GM12872 (cell line): ENCODE results near the gene KCNJ12.

Source experiments
- TF ChIP-seq, protein P1 (sequence below): IDR thresholded peaks from 3 replicates; pipeline ENCODE4 v1.5.1; 2011; ENCODE audit warnings: low read depth, mild to moderate bottlenecking, low read length, moderate library complexity; ENCODE audit not compliant: insufficient read depth

The KCNJ12 gene

DNA sequence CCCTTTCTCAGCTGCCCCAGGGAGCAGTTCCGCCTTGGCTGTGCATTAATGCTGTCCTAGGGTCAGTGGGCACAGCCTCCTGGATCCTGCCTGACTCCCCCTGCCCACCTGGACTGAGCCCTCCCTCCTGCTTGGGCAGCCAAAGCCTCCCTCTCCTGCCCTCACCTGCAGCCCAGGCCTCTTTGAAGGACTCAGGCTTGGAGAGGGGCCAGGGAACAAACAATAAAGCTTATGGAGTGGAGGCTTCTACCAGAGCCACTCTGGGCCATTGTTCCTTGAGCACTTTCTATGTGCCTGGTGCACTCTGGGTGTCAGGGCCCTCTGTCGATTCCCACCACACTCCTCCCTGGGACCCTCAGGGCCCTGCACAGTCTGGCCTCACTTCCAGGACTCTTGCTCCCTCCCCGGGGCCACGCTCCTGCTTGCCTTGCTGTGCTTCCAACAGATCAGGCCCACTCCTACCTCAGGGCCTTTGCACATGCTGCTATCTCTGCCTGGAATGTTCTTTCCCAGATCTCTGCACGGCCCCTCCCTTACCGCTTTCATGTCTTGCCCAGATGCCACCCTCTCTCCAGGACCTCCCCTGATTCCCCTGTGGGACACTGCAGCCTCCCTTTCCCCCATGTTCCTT, 5.0 kb downstream of the KCNJ12 start:
- TF ChIP-seq, protein P1, sequence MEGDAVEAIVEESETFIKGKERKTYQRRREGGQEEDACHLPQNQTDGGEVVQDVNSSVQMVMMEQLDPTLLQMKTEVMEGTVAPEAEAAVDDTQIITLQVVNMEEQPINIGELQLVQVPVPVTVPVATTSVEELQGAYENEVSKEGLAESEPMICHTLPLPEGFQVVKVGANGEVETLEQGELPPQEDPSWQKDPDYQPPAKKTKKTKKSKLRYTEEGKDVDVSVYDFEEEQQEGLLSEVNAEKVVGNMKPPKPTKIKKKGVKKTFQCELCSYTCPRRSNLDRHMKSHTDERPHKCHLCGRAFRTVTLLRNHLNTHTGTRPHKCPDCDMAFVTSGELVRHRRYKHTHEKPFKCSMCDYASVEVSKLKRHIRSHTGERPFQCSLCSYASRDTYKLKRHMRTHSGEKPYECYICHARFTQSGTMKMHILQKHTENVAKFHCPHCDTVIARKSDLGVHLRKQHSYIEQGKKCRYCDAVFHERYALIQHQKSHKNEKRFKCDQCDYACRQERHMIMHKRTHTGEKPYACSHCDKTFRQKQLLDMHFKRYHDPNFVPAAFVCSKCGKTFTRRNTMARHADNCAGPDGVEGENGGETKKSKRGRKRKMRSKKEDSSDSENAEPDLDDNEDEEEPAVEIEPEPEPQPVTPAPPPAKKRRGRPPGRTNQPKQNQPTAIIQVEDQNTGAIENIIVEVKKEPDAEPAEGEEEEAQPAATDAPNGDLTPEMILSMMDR: no peak

DNA sequence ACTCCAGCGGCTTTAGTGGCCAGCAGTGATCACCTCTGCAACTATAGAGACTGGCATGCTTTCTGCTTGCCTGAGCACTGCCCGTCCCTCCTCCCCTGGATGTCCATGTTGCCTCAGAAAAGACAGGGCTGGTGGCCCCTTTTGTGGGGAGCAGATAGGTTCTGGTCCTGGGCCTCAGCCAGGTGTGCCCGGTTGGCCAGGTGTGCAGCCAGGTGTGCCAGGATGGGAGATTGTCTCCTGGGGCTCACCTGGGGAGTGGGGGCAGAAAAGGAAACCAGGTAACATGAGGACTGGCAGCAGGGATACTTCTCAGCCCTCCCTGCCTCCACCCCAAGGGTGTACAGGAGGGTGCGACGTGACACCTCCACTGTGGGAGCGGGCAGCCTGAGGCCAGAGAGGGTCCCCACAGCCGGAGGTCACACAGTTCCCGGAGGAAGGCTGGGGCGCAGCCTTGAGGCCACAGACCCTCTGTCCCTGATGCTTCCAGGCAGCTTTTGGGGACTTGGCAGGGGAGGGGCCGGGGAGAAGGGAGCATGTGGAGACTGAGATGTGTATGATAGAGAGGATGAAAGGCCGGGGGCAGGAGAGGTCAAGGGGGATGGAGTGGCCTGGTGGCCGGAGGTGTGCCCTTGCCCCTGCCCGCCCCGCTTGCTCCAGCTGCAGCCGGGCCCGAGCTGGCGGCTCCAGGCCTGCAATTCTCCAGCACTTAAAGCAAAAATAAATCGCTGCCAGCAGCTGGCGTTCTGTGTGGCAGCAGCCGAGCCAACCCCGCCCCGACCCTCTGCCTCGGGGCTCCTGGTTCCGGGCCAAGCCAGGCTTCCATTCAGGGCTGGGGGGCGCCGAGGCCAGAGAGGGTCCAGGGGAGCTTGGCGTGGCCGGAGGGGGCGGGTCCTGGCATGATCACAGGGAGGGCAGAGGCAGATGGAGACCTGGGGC, 6.7 kb downstream of the KCNJ12 start:
- TF ChIP-seq, protein P1: no peak

DNA sequence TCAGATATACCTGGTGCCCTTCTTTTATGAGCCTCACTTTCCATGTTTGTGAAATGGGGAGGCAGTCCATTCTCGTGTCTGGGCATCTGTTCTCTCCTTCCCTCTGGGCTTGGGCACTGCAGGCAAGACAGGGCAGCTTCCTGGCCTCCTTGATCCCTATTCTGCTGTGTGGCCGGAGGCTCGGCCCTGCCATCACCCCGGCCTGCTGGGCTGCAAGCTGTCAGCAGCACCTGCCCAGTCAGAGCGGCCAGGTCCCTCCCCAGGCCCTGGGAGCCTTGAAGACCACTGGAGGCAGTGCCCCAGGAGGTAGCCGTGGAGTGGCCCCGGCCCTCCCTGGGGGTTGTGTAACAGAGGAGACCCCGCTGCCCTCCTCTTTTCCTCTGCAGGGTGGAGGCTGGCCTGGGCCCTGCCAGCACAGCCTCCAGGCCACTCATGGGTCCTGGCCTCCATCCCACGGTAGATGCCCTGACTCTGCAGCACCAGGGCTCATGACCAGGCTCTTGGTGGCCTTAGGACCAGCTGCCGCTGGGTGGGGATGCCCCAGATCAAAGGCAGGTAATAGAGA, 9.2 kb downstream of the KCNJ12 start:
- TF ChIP-seq, protein P1: no peak

DNA sequence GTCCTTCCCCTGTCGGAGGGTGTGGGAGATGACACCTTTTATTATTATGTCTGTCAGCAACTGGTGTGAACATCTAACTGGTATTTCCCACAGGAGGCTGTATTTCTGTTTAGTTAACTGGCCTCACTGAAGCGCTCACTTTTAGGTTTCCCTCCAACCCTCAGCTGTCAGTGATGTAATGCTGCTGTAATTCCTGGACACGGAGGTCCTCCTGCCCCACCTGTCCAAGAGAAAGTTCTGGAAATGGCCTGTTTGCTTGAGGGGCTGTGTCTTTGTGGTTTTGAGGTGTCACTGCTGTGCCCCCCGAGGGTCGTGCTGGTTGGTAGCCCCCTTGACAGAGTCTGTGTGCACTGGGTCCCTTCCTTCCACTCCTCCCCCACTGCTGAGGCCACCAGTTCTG, 11.5 kb downstream of the KCNJ12 start:
- TF ChIP-seq, protein P1: no peak

DNA sequence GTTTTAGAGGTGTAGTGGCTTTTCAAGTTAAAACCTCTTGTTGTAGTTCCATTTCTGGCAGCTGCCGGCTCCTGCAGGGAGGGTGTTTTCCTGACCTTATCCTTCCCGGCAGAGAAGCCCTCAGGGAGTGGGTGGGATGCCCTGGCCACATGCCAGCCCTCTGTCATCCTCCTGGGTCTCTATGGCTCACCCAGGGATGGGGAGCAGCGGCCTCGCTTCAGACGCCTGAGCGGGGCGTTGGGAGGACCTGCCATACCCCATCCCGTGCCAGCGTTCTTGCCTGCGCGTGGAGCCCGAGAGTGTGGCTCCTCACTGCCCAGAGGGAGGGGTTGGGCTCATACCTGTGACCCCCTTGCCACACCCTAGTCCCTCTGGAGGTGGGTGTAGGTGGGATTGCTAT, 11.9 kb downstream of the KCNJ12 start:
- TF ChIP-seq, protein P1: no peak

DNA sequence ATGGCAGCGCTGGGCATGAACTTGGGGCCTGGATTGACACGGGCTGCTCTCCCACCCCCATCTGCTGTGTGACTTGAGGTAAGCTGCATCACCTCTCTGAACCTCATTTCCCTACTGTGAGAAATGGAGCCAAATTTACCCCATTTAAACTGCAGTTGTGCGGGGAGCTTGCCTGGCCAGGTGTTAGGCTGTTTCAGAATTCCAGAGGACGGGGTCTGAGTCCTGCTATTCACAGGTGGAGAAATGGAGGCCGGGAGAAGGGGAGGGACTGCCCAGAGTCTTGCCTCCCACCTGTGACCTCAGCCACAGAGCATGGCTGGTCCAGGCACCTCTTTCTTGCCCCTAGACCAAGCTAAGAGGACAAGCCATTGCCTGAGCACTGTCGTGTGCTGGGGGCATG, 12.8 kb downstream of the KCNJ12 start:
- TF ChIP-seq, protein P1: no peak

DNA sequence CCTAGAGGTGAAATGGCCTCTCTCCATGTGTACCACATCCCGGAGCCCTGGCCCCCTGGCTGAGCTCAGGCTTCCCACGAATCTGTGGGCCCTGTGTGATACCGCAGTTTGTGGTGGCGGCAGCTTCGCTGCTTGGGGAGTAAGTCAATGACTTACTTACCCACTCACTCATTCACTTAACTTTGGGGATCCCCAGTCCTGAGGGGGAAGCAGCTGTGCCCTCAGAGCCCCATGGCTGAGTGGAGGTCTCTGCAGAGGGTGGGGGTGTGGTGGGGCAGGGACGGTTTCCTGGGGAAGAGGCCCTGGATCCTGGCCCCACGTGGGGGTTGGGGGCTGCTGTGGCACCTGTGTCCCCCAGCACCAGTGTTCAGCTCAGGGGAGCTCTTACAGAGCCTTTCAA, 13.2 kb downstream of the KCNJ12 start:
- TF ChIP-seq, protein P1: no peak
